H9 (cell line): ENCODE data around the gene CRHR2. TPM values are rescaled to one million over a fixed set of nuclear protein-coding genes. Genes with fewer than 3 reads are reported as not detected.

Experiments used
- DNase-seq: peaks from one replicate; pipeline ENCODE4 v3.0.0-alpha.2; 2017
- H2AFZ ChIP-seq: one replicate; pipeline ENCODE4 v1.6.1; 2013; ENCODE audit warnings: mild to moderate bottlenecking, low read length, control low read depth, moderate library complexity
- H2AK5ac ChIP-seq: 2 replicates; pipeline ENCODE4 v1.6.1; 2013; ENCODE audit warnings: low read length, control low read depth, mixed read lengths; ENCODE audit not compliant: insufficient read length
- H2BK120ac ChIP-seq: one replicate; pipeline ENCODE4 v1.6.1; 2013; ENCODE audit warnings: low read depth, mild to moderate bottlenecking, low read length, control low read depth, inconsistent platforms; ENCODE audit not compliant: poor library complexity, severe bottlenecking
- H2BK12ac ChIP-seq: 2 replicates; pipeline ENCODE4 v1.6.1; 2013; ENCODE audit warnings: low read length, control low read depth, mixed read lengths, low read depth; ENCODE audit not compliant: insufficient read length
- H2BK15ac ChIP-seq: 2 replicates; pipeline ENCODE4 v1.6.1; 2013; ENCODE audit warnings: low read depth, low read length, control low read depth
- H2BK20ac ChIP-seq: one replicate; pipeline ENCODE4 v1.6.1; 2013; ENCODE audit warnings: low read depth, mild to moderate bottlenecking, low read length, control low read depth, inconsistent platforms; ENCODE audit not compliant: poor library complexity, severe bottlenecking
- H2BK5ac ChIP-seq: 2 replicates; pipeline ENCODE4 v1.6.1; 2013; ENCODE audit warnings: low read length, control low read depth, mixed read lengths; ENCODE audit not compliant: insufficient read length
- H3K14ac ChIP-seq: 2 replicates; pipeline ENCODE4 v1.6.1; 2013; ENCODE audit warnings: low read length, control low read depth; ENCODE audit not compliant: insufficient read depth
- H3K18ac ChIP-seq: 2 replicates; pipeline ENCODE4 v1.6.1; 2013; ENCODE audit warnings: low read depth, mild to moderate bottlenecking, mixed read lengths, low read length, control low read depth; ENCODE audit not compliant: insufficient read length
- H3K23ac ChIP-seq: 2 replicates; pipeline ENCODE4 v1.6.1; 2013; ENCODE audit warnings: low read length, control low read depth, mixed read lengths, low read depth; ENCODE audit not compliant: insufficient read length
- H3K23me2 ChIP-seq: 2 replicates; pipeline ENCODE4 v1.6.1; 2013; ENCODE audit warnings: low read depth, mild to moderate bottlenecking, mixed read lengths, low read length, control low read depth; ENCODE audit not compliant: insufficient read length, poor library complexity, severe bottlenecking
- H3K27ac ChIP-seq: 2 replicates; pipeline ENCODE4 v1.5.1; 2013; ENCODE audit warnings: low read length, control low read depth, mixed read lengths, low read depth; ENCODE audit not compliant: insufficient read length
- H3K27me3 ChIP-seq: 2 replicates; pipeline ENCODE4 v1.6.1; 2013; ENCODE audit warnings: low read length, control low read depth, inconsistent platforms; ENCODE audit not compliant: insufficient read depth
- H3K4ac ChIP-seq: 2 replicates; pipeline ENCODE4 v1.6.1; 2013; ENCODE audit warnings: low read depth, mild to moderate bottlenecking, control low read depth, inconsistent platforms, low read length, moderate library complexity
- H3K4me1 ChIP-seq: 2 replicates; pipeline ENCODE4 v1.6.1; 2013; ENCODE audit warnings: low read length, control low read depth, inconsistent platforms; ENCODE audit not compliant: insufficient read depth
- H3K4me2 ChIP-seq: 2 replicates; pipeline ENCODE4 v1.6.1; 2013; ENCODE audit warnings: low read length, control low read depth, mixed read lengths; ENCODE audit not compliant: insufficient read length, insufficient read depth
- H3K56ac ChIP-seq: 2 replicates; pipeline ENCODE4 v1.6.1; 2013; ENCODE audit warnings: low read depth, mild to moderate bottlenecking, mixed read lengths, low read length, control low read depth; ENCODE audit not compliant: insufficient read length
- H3K79me1 ChIP-seq: 2 replicates; pipeline ENCODE4 v1.6.1; 2013; ENCODE audit warnings: low read depth, mild to moderate bottlenecking, moderate library complexity, low read length, control low read depth, inconsistent platforms; ENCODE audit not compliant: insufficient read depth, poor library complexity, severe bottlenecking
- H3K79me2 ChIP-seq: 2 replicates; pipeline ENCODE4 v1.6.1; 2013; ENCODE audit warnings: low read length, control low read depth, inconsistent platforms; ENCODE audit not compliant: insufficient read depth
- H3K9ac ChIP-seq: 2 replicates; pipeline ENCODE4 v1.6.1; 2013; ENCODE audit warnings: low read length, control low read depth, mixed read lengths; ENCODE audit not compliant: insufficient read length; ENCODE audit errors: extremely low read depth
- H3K9me3 ChIP-seq: one replicate; pipeline ENCODE4 v1.6.1; 2013; ENCODE audit warnings: low read depth, low read length, inconsistent platforms; ENCODE audit not compliant: control insufficient read depth
- H3T11ph ChIP-seq: one replicate; pipeline ENCODE4 v1.6.1; 2013; ENCODE audit warnings: mild to moderate bottlenecking, low read length, control low read depth, inconsistent platforms
- H4K20me1 ChIP-seq: one replicate; pipeline ENCODE4 v1.6.1; 2013; ENCODE audit not compliant: control insufficient read depth, insufficient read length, insufficient read depth
- H4K5ac ChIP-seq: 2 replicates; pipeline ENCODE4 v1.6.1; 2013; ENCODE audit warnings: low read depth, mild to moderate bottlenecking, mixed read lengths, low read length, control low read depth; ENCODE audit not compliant: insufficient read length
- H4K8ac ChIP-seq: replicated peaks from 2 replicates; pipeline ENCODE4 v1.6.1; 2013; ENCODE audit warnings: low read length, control low read depth, mixed read lengths, low read depth; ENCODE audit not compliant: insufficient read length
- H4K91ac ChIP-seq: 2 replicates; pipeline ENCODE4 v1.6.1; 2013; ENCODE audit warnings: low read depth, mild to moderate bottlenecking, moderate library complexity, mixed read lengths, low read length, control low read depth; ENCODE audit not compliant: insufficient read length
- H3K27ac Mint-ChIP-seq, 3 experiments: 2 replicates in 2 of 3; 3 replicates in 1 of 3; pipeline ENCODE4 v1.8.0; 2020 to 2021; ENCODE audit warnings: mixed read lengths in 3 of 3, mild to moderate bottlenecking in 1 of 3, moderate library complexity in 1 of 3
- H3K27me3 Mint-ChIP-seq: 2 replicates; pipeline ENCODE4 v1.8.0; 2021; ENCODE audit warnings: low read depth, mild to moderate bottlenecking, moderate library complexity, mixed read lengths
- H3K36me3 Mint-ChIP-seq, 3 experiments: 2 replicates in 2 of 3; 3 replicates in 1 of 3; pipeline ENCODE4 v1.8.0; 2020 to 2021; ENCODE audit warnings: low read depth in 3 of 3, mixed read lengths in 3 of 3; ENCODE audit not compliant: insufficient read depth in 1 of 3
- H3K4me1 Mint-ChIP-seq, 2 experiments: 2 replicates each; pipeline ENCODE4 v1.8.0; 2020; ENCODE audit warnings: mixed read lengths in 2 of 2
- H3K4me3 Mint-ChIP-seq, 2 experiments: 2 replicates in 1 of 2; 3 replicates in 1 of 2; pipeline ENCODE4 v1.8.0; 2020 to 2021; ENCODE audit warnings: mild to moderate bottlenecking in 2 of 2, mixed read lengths in 2 of 2, moderate library complexity in 1 of 2
- H3K9me3 Mint-ChIP-seq, 2 experiments: 2 replicates in 1 of 2; 3 replicates in 1 of 2; pipeline ENCODE4 v1.8.0; 2020; ENCODE audit warnings: mild to moderate bottlenecking in 2 of 2, mixed read lengths in 2 of 2, moderate library complexity in 1 of 2
- WGBS: extraction: QIAGEN DNeasy Blood & Tissue Kit; methylation state at CpG from one replicate; pipeline ENCODE4 v1.1.7; 2013; ENCODE audit warnings: missing lambda C conversion rate, low lambda C conversion rate, mixed read lengths; ENCODE audit not compliant: insufficient read length; ENCODE audit errors: extremely low coverage; 5-methylcytosine and 5-hydroxymethylcytosine counted together
- total RNA-seq: library from RNA; stranded (reverse); gene quantifications from 2 replicates; pipeline ENCODE4 v1.2.1, GENCODE V29; 2021
- TF ChIP-seq, protein P1 (sequence below): fragments of 200-600 bp; sonication (generic); conservative IDR thresholded peaks from 3 replicates; pipeline ENCODE4 v1.8.0; 2021; ENCODE audit warnings: antibody characterized with exemption, mild to moderate bottlenecking

Gene CRHR2
- total RNA-seq, 1 experiment from 2014 or later = 0.07 TPM

DNA sequence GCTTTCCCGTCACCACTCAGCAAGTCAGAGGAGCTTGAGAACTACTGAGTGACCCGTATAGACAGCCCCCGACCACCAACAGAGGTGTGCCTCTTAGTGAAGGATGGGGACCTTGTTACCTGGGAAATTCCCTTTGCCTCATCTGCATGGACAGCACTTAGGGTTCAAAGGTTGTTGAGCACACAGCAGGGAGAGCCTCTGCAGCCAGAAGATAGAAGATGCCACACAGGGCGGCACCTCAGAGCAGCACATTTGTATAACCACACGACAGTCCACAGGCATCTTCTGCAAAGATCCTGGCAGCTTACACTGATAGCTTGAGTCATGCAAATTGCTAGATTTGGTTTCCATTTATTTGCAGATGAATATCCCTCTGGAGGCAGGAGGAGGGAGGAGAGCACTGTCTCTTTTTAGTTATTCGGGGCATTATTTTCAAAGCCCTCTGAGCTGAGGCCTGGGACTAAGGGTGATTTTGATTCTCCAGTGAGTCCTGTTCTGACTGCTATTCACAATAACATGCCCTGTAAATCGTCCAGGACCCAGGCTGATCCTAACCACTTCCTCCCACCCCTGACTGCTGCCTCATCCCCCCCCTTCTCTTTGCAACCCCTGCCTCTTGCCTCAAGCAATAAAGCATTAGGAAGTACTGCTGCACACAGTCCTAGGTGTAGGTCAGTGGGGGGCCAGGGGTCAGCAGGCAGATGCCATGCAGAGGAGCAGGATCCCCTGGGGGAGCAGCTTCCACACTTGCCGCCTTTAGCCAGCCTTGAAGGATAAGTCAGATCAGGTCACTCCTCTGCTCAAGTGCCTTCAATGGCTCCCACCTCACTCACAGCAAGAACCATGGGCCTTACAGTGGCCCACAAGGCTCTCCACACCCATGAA is 45.0 kb upstream of the CRHR2 start:
- Histone ChIP-seq H3K18ac (no peak overlapping the region), H2BK120ac (no peak overlapping the region), H3K14ac (no peak overlapping the region), H4K20me1 (no peaks in the 10 kb centered on the region), H3K79me1 (no peaks in the 10 kb centered on the region), H2AK5ac (no peak overlapping the region), H3K9me3 (no peaks in the 10 kb centered on the region), H2BK20ac (no peak overlapping the region), H2AFZ (no peak overlapping the region), H2BK15ac (no peak overlapping the region), H3K23me2 (no peaks in the 10 kb centered on the region), H3K56ac (no peak overlapping the region), H2BK5ac (no peak overlapping the region), H2BK12ac (no peak overlapping the region), H4K5ac (no peak overlapping the region), H3K27ac (no peak overlapping the region), H3K23ac (no peak overlapping the region), H4K91ac (no peak overlapping the region), H3K9ac (no peak overlapping the region), H3K4me1 (peaks cover 12% of the 10 kb centered on the region; the same call in 1 of the 2 replicates), H3T11ph (no peak overlapping the region), H3K4ac (no peak overlapping the region; the same call in 1 of the 2 replicates), H3K4me2 (no peak overlapping the region), H3K27me3 (no peaks in the 10 kb centered on the region), H4K8ac (no peak overlapping the region), H3K79me2 (no peaks in the 10 kb centered on the region)
- Mint-ChIP-seq H3K36me3 (no peaks in the 10 kb centered on the region; a peak in 1 of 7 replicates), H3K4me3 (peak overlapping the region in 1 of 2 experiments; percentile 28; a peak in 3 of 5 replicates), H3K27ac (peak overlapping the region; percentile 72 to 92 (median 91); a peak in 6 of 7 replicates), H3K4me1 (peaks cover 35 to 57% of the 10 kb centered on the region in 2 experiments), H3K9me3 (no peaks in the 10 kb centered on the region), H3K27me3 (peaks cover 19% of the 10 kb centered on the region)
- TF ChIP-seq, protein P1, sequence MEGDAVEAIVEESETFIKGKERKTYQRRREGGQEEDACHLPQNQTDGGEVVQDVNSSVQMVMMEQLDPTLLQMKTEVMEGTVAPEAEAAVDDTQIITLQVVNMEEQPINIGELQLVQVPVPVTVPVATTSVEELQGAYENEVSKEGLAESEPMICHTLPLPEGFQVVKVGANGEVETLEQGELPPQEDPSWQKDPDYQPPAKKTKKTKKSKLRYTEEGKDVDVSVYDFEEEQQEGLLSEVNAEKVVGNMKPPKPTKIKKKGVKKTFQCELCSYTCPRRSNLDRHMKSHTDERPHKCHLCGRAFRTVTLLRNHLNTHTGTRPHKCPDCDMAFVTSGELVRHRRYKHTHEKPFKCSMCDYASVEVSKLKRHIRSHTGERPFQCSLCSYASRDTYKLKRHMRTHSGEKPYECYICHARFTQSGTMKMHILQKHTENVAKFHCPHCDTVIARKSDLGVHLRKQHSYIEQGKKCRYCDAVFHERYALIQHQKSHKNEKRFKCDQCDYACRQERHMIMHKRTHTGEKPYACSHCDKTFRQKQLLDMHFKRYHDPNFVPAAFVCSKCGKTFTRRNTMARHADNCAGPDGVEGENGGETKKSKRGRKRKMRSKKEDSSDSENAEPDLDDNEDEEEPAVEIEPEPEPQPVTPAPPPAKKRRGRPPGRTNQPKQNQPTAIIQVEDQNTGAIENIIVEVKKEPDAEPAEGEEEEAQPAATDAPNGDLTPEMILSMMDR = no peak
- no CpG with 5 or more reads among the region's 8 CpGs for WGBS
- DNase-seq = peak; percentile 43
